H9 (cell line): ENCODE data around the gene ARHGEF16. TPM values are rescaled to one million over a fixed set of nuclear protein-coding genes. Genes with fewer than 3 reads are reported as not detected.

Experiments used
- DNase-seq: peaks from one replicate; pipeline ENCODE4 v3.0.0-alpha.2; 2017
- H2AFZ ChIP-seq: one replicate; pipeline ENCODE4 v1.6.1; 2013; ENCODE audit warnings: mild to moderate bottlenecking, low read length, control low read depth, moderate library complexity
- H2AK5ac ChIP-seq: 2 replicates; pipeline ENCODE4 v1.6.1; 2013; ENCODE audit warnings: low read length, control low read depth, mixed read lengths; ENCODE audit not compliant: insufficient read length
- H2BK120ac ChIP-seq: one replicate; pipeline ENCODE4 v1.6.1; 2013; ENCODE audit warnings: low read depth, mild to moderate bottlenecking, low read length, control low read depth, inconsistent platforms; ENCODE audit not compliant: poor library complexity, severe bottlenecking
- H2BK12ac ChIP-seq: 2 replicates; pipeline ENCODE4 v1.6.1; 2013; ENCODE audit warnings: low read length, control low read depth, mixed read lengths, low read depth; ENCODE audit not compliant: insufficient read length
- H2BK15ac ChIP-seq: 2 replicates; pipeline ENCODE4 v1.6.1; 2013; ENCODE audit warnings: low read depth, low read length, control low read depth
- H2BK20ac ChIP-seq: one replicate; pipeline ENCODE4 v1.6.1; 2013; ENCODE audit warnings: low read depth, mild to moderate bottlenecking, low read length, control low read depth, inconsistent platforms; ENCODE audit not compliant: poor library complexity, severe bottlenecking
- H2BK5ac ChIP-seq: 2 replicates; pipeline ENCODE4 v1.6.1; 2013; ENCODE audit warnings: low read length, control low read depth, mixed read lengths; ENCODE audit not compliant: insufficient read length
- H3K14ac ChIP-seq: 2 replicates; pipeline ENCODE4 v1.6.1; 2013; ENCODE audit warnings: low read length, control low read depth; ENCODE audit not compliant: insufficient read depth
- H3K18ac ChIP-seq: 2 replicates; pipeline ENCODE4 v1.6.1; 2013; ENCODE audit warnings: low read depth, mild to moderate bottlenecking, mixed read lengths, low read length, control low read depth; ENCODE audit not compliant: insufficient read length
- H3K23ac ChIP-seq: 2 replicates; pipeline ENCODE4 v1.6.1; 2013; ENCODE audit warnings: low read length, control low read depth, mixed read lengths, low read depth; ENCODE audit not compliant: insufficient read length
- H3K23me2 ChIP-seq: 2 replicates; pipeline ENCODE4 v1.6.1; 2013; ENCODE audit warnings: low read depth, mild to moderate bottlenecking, mixed read lengths, low read length, control low read depth; ENCODE audit not compliant: insufficient read length, poor library complexity, severe bottlenecking
- H3K27ac ChIP-seq: 2 replicates; pipeline ENCODE4 v1.5.1; 2013; ENCODE audit warnings: low read length, control low read depth, mixed read lengths, low read depth; ENCODE audit not compliant: insufficient read length
- H3K27me3 ChIP-seq: 2 replicates; pipeline ENCODE4 v1.6.1; 2013; ENCODE audit warnings: low read length, control low read depth, inconsistent platforms; ENCODE audit not compliant: insufficient read depth
- H3K4ac ChIP-seq: 2 replicates; pipeline ENCODE4 v1.6.1; 2013; ENCODE audit warnings: low read depth, mild to moderate bottlenecking, control low read depth, inconsistent platforms, low read length, moderate library complexity
- H3K4me1 ChIP-seq: 2 replicates; pipeline ENCODE4 v1.6.1; 2013; ENCODE audit warnings: low read length, control low read depth, inconsistent platforms; ENCODE audit not compliant: insufficient read depth
- H3K4me2 ChIP-seq: 2 replicates; pipeline ENCODE4 v1.6.1; 2013; ENCODE audit warnings: low read length, control low read depth, mixed read lengths; ENCODE audit not compliant: insufficient read length, insufficient read depth
- H3K56ac ChIP-seq: 2 replicates; pipeline ENCODE4 v1.6.1; 2013; ENCODE audit warnings: low read depth, mild to moderate bottlenecking, mixed read lengths, low read length, control low read depth; ENCODE audit not compliant: insufficient read length
- H3K79me1 ChIP-seq: 2 replicates; pipeline ENCODE4 v1.6.1; 2013; ENCODE audit warnings: low read depth, mild to moderate bottlenecking, moderate library complexity, low read length, control low read depth, inconsistent platforms; ENCODE audit not compliant: insufficient read depth, poor library complexity, severe bottlenecking
- H3K79me2 ChIP-seq: 2 replicates; pipeline ENCODE4 v1.6.1; 2013; ENCODE audit warnings: low read length, control low read depth, inconsistent platforms; ENCODE audit not compliant: insufficient read depth
- H3K9ac ChIP-seq: 2 replicates; pipeline ENCODE4 v1.6.1; 2013; ENCODE audit warnings: low read length, control low read depth, mixed read lengths; ENCODE audit not compliant: insufficient read length; ENCODE audit errors: extremely low read depth
- H3K9me3 ChIP-seq: one replicate; pipeline ENCODE4 v1.6.1; 2013; ENCODE audit warnings: low read depth, low read length, inconsistent platforms; ENCODE audit not compliant: control insufficient read depth
- H3T11ph ChIP-seq: one replicate; pipeline ENCODE4 v1.6.1; 2013; ENCODE audit warnings: mild to moderate bottlenecking, low read length, control low read depth, inconsistent platforms
- H4K20me1 ChIP-seq: one replicate; pipeline ENCODE4 v1.6.1; 2013; ENCODE audit not compliant: control insufficient read depth, insufficient read length, insufficient read depth
- H4K5ac ChIP-seq: 2 replicates; pipeline ENCODE4 v1.6.1; 2013; ENCODE audit warnings: low read depth, mild to moderate bottlenecking, mixed read lengths, low read length, control low read depth; ENCODE audit not compliant: insufficient read length
- H4K8ac ChIP-seq: replicated peaks from 2 replicates; pipeline ENCODE4 v1.6.1; 2013; ENCODE audit warnings: low read length, control low read depth, mixed read lengths, low read depth; ENCODE audit not compliant: insufficient read length
- H4K91ac ChIP-seq: 2 replicates; pipeline ENCODE4 v1.6.1; 2013; ENCODE audit warnings: low read depth, mild to moderate bottlenecking, moderate library complexity, mixed read lengths, low read length, control low read depth; ENCODE audit not compliant: insufficient read length
- H3K27ac Mint-ChIP-seq, 3 experiments: 2 replicates in 2 of 3; 3 replicates in 1 of 3; pipeline ENCODE4 v1.8.0; 2020 to 2021; ENCODE audit warnings: mixed read lengths in 3 of 3, mild to moderate bottlenecking in 1 of 3, moderate library complexity in 1 of 3
- H3K27me3 Mint-ChIP-seq: 2 replicates; pipeline ENCODE4 v1.8.0; 2021; ENCODE audit warnings: low read depth, mild to moderate bottlenecking, moderate library complexity, mixed read lengths
- H3K36me3 Mint-ChIP-seq, 3 experiments: 2 replicates in 2 of 3; 3 replicates in 1 of 3; pipeline ENCODE4 v1.8.0; 2020 to 2021; ENCODE audit warnings: low read depth in 3 of 3, mixed read lengths in 3 of 3; ENCODE audit not compliant: insufficient read depth in 1 of 3
- H3K4me1 Mint-ChIP-seq, 2 experiments: 2 replicates each; pipeline ENCODE4 v1.8.0; 2020; ENCODE audit warnings: mixed read lengths in 2 of 2
- H3K4me3 Mint-ChIP-seq, 2 experiments: 2 replicates in 1 of 2; 3 replicates in 1 of 2; pipeline ENCODE4 v1.8.0; 2020 to 2021; ENCODE audit warnings: mild to moderate bottlenecking in 2 of 2, mixed read lengths in 2 of 2, moderate library complexity in 1 of 2
- H3K9me3 Mint-ChIP-seq, 2 experiments: 2 replicates in 1 of 2; 3 replicates in 1 of 2; pipeline ENCODE4 v1.8.0; 2020; ENCODE audit warnings: mild to moderate bottlenecking in 2 of 2, mixed read lengths in 2 of 2, moderate library complexity in 1 of 2
- CTCF ChIP-seq: fragments of 200-600 bp; sonication (generic); conservative IDR thresholded peaks from 3 replicates; pipeline ENCODE4 v1.8.0; 2021; ENCODE audit warnings: antibody characterized with exemption, mild to moderate bottlenecking
- WGBS: extraction: QIAGEN DNeasy Blood & Tissue Kit; methylation state at CpG from one replicate; pipeline ENCODE4 v1.1.7; 2013; ENCODE audit warnings: missing lambda C conversion rate, low lambda C conversion rate, mixed read lengths; ENCODE audit not compliant: insufficient read length; ENCODE audit errors: extremely low coverage; 5-methylcytosine and 5-hydroxymethylcytosine counted together
- total RNA-seq: library from RNA; stranded (reverse); gene quantifications from 2 replicates; pipeline ENCODE4 v1.2.1, GENCODE V29; 2021

The ARHGEF16 gene
- total RNA-seq, 1 experiment from 2014 or later, result 48.5 TPM

GRCh38 chr1:3474016-3474415 is 19.6 kb downstream of the ARHGEF16 start:
- Histone ChIP-seq H3K9me3 (no peaks in the 10 kb centered on the region), H3T11ph (no peak overlapping the region), H4K5ac (peak overlapping the region; percentile 30), H3K23ac (no peak overlapping the region), H4K91ac (no peak overlapping the region), H3K18ac (no peak overlapping the region), H3K4me1 (peaks cover 5% of the 10 kb centered on the region; the same call in 1 of the 2 replicates), H2BK20ac (no peak overlapping the region), H3K14ac (no peak overlapping the region), H3K4me2 (no peak overlapping the region), H2AFZ (no peak overlapping the region), H2BK5ac (no peak overlapping the region), H4K8ac (peak overlapping the region; percentile 30), H3K27ac (no peak overlapping the region), H3K79me1 (no peaks in the 10 kb centered on the region), H3K9ac (no peak overlapping the region), H3K27me3 (no peaks in the 10 kb centered on the region), H2AK5ac (no peak overlapping the region), H2BK15ac (no peak overlapping the region), H3K4ac (no peak overlapping the region), H3K79me2 (no peaks in the 10 kb centered on the region), H2BK12ac (no peak overlapping the region), H3K56ac (no peak overlapping the region), H3K23me2 (no peaks in the 10 kb centered on the region), H4K20me1 (peaks cover 4% of the 10 kb centered on the region), H2BK120ac (no peak overlapping the region)
- TF ChIP-seq CTCF, result no peak
- no CpG with 5 or more reads among the region's 8 CpGs for WGBS
- H3K27ac Mint-ChIP-seq, result peak overlapping the region in 1 of 3 experiments; percentile 67; a peak in 3 of 7 replicates
- no peak overlapping the region for H3K4me3 Mint-ChIP-seq
- H3K27me3 Mint-ChIP-seq, result no peaks in the 10 kb centered on the region
- no peak for DNase-seq
- H3K9me3 Mint-ChIP-seq, result no peaks in the 10 kb centered on the region
- peaks cover 13 to 16% of the 10 kb centered on the region in 2 experiments for H3K4me1 Mint-ChIP-seq
- H3K36me3 Mint-ChIP-seq, result peaks cover 4 to 24% (median 21%) of the 10 kb centered on the region in 3 experiments; a peak in 5 of 7 replicates
